H9 (cell line): ENCODE data around the gene LRMDA. TPM values are rescaled to one million over a fixed set of nuclear protein-coding genes. Genes with fewer than 3 reads are reported as not detected.

Experiments used
- DNase-seq: peaks from one replicate; pipeline ENCODE4 v3.0.0-alpha.2; 2017
- H2AFZ ChIP-seq: one replicate; pipeline ENCODE4 v1.6.1; 2013; ENCODE audit warnings: mild to moderate bottlenecking, low read length, control low read depth, moderate library complexity
- H2AK5ac ChIP-seq: 2 replicates; pipeline ENCODE4 v1.6.1; 2013; ENCODE audit warnings: low read length, control low read depth, mixed read lengths; ENCODE audit not compliant: insufficient read length
- H2BK120ac ChIP-seq: one replicate; pipeline ENCODE4 v1.6.1; 2013; ENCODE audit warnings: low read depth, mild to moderate bottlenecking, low read length, control low read depth, inconsistent platforms; ENCODE audit not compliant: poor library complexity, severe bottlenecking
- H2BK12ac ChIP-seq: 2 replicates; pipeline ENCODE4 v1.6.1; 2013; ENCODE audit warnings: low read length, control low read depth, mixed read lengths, low read depth; ENCODE audit not compliant: insufficient read length
- H2BK15ac ChIP-seq: 2 replicates; pipeline ENCODE4 v1.6.1; 2013; ENCODE audit warnings: low read depth, low read length, control low read depth
- H2BK20ac ChIP-seq: one replicate; pipeline ENCODE4 v1.6.1; 2013; ENCODE audit warnings: low read depth, mild to moderate bottlenecking, low read length, control low read depth, inconsistent platforms; ENCODE audit not compliant: poor library complexity, severe bottlenecking
- H2BK5ac ChIP-seq: 2 replicates; pipeline ENCODE4 v1.6.1; 2013; ENCODE audit warnings: low read length, control low read depth, mixed read lengths; ENCODE audit not compliant: insufficient read length
- H3K14ac ChIP-seq: 2 replicates; pipeline ENCODE4 v1.6.1; 2013; ENCODE audit warnings: low read length, control low read depth; ENCODE audit not compliant: insufficient read depth
- H3K18ac ChIP-seq: 2 replicates; pipeline ENCODE4 v1.6.1; 2013; ENCODE audit warnings: low read depth, mild to moderate bottlenecking, mixed read lengths, low read length, control low read depth; ENCODE audit not compliant: insufficient read length
- H3K23ac ChIP-seq: 2 replicates; pipeline ENCODE4 v1.6.1; 2013; ENCODE audit warnings: low read length, control low read depth, mixed read lengths, low read depth; ENCODE audit not compliant: insufficient read length
- H3K23me2 ChIP-seq: 2 replicates; pipeline ENCODE4 v1.6.1; 2013; ENCODE audit warnings: low read depth, mild to moderate bottlenecking, mixed read lengths, low read length, control low read depth; ENCODE audit not compliant: insufficient read length, poor library complexity, severe bottlenecking
- H3K27ac ChIP-seq: 2 replicates; pipeline ENCODE4 v1.5.1; 2013; ENCODE audit warnings: low read length, control low read depth, mixed read lengths, low read depth; ENCODE audit not compliant: insufficient read length
- H3K27me3 ChIP-seq: 2 replicates; pipeline ENCODE4 v1.6.1; 2013; ENCODE audit warnings: low read length, control low read depth, inconsistent platforms; ENCODE audit not compliant: insufficient read depth
- H3K4ac ChIP-seq: 2 replicates; pipeline ENCODE4 v1.6.1; 2013; ENCODE audit warnings: low read depth, mild to moderate bottlenecking, control low read depth, inconsistent platforms, low read length, moderate library complexity
- H3K4me1 ChIP-seq: 2 replicates; pipeline ENCODE4 v1.6.1; 2013; ENCODE audit warnings: low read length, control low read depth, inconsistent platforms; ENCODE audit not compliant: insufficient read depth
- H3K4me2 ChIP-seq: 2 replicates; pipeline ENCODE4 v1.6.1; 2013; ENCODE audit warnings: low read length, control low read depth, mixed read lengths; ENCODE audit not compliant: insufficient read length, insufficient read depth
- H3K56ac ChIP-seq: 2 replicates; pipeline ENCODE4 v1.6.1; 2013; ENCODE audit warnings: low read depth, mild to moderate bottlenecking, mixed read lengths, low read length, control low read depth; ENCODE audit not compliant: insufficient read length
- H3K79me1 ChIP-seq: 2 replicates; pipeline ENCODE4 v1.6.1; 2013; ENCODE audit warnings: low read depth, mild to moderate bottlenecking, moderate library complexity, low read length, control low read depth, inconsistent platforms; ENCODE audit not compliant: insufficient read depth, poor library complexity, severe bottlenecking
- H3K79me2 ChIP-seq: 2 replicates; pipeline ENCODE4 v1.6.1; 2013; ENCODE audit warnings: low read length, control low read depth, inconsistent platforms; ENCODE audit not compliant: insufficient read depth
- H3K9ac ChIP-seq: 2 replicates; pipeline ENCODE4 v1.6.1; 2013; ENCODE audit warnings: low read length, control low read depth, mixed read lengths; ENCODE audit not compliant: insufficient read length; ENCODE audit errors: extremely low read depth
- H3K9me3 ChIP-seq: one replicate; pipeline ENCODE4 v1.6.1; 2013; ENCODE audit warnings: low read depth, low read length, inconsistent platforms; ENCODE audit not compliant: control insufficient read depth
- H3T11ph ChIP-seq: one replicate; pipeline ENCODE4 v1.6.1; 2013; ENCODE audit warnings: mild to moderate bottlenecking, low read length, control low read depth, inconsistent platforms
- H4K20me1 ChIP-seq: one replicate; pipeline ENCODE4 v1.6.1; 2013; ENCODE audit not compliant: control insufficient read depth, insufficient read length, insufficient read depth
- H4K5ac ChIP-seq: 2 replicates; pipeline ENCODE4 v1.6.1; 2013; ENCODE audit warnings: low read depth, mild to moderate bottlenecking, mixed read lengths, low read length, control low read depth; ENCODE audit not compliant: insufficient read length
- H4K8ac ChIP-seq: replicated peaks from 2 replicates; pipeline ENCODE4 v1.6.1; 2013; ENCODE audit warnings: low read length, control low read depth, mixed read lengths, low read depth; ENCODE audit not compliant: insufficient read length
- H4K91ac ChIP-seq: 2 replicates; pipeline ENCODE4 v1.6.1; 2013; ENCODE audit warnings: low read depth, mild to moderate bottlenecking, moderate library complexity, mixed read lengths, low read length, control low read depth; ENCODE audit not compliant: insufficient read length
- H3K27ac Mint-ChIP-seq, 3 experiments: 2 replicates in 2 of 3; 3 replicates in 1 of 3; pipeline ENCODE4 v1.8.0; 2020 to 2021; ENCODE audit warnings: mixed read lengths in 3 of 3, mild to moderate bottlenecking in 1 of 3, moderate library complexity in 1 of 3
- H3K27me3 Mint-ChIP-seq: 2 replicates; pipeline ENCODE4 v1.8.0; 2021; ENCODE audit warnings: low read depth, mild to moderate bottlenecking, moderate library complexity, mixed read lengths
- H3K36me3 Mint-ChIP-seq, 3 experiments: 2 replicates in 2 of 3; 3 replicates in 1 of 3; pipeline ENCODE4 v1.8.0; 2020 to 2021; ENCODE audit warnings: low read depth in 3 of 3, mixed read lengths in 3 of 3; ENCODE audit not compliant: insufficient read depth in 1 of 3
- H3K4me1 Mint-ChIP-seq, 2 experiments: 2 replicates each; pipeline ENCODE4 v1.8.0; 2020; ENCODE audit warnings: mixed read lengths in 2 of 2
- H3K4me3 Mint-ChIP-seq, 2 experiments: 2 replicates in 1 of 2; 3 replicates in 1 of 2; pipeline ENCODE4 v1.8.0; 2020 to 2021; ENCODE audit warnings: mild to moderate bottlenecking in 2 of 2, mixed read lengths in 2 of 2, moderate library complexity in 1 of 2
- H3K9me3 Mint-ChIP-seq, 2 experiments: 2 replicates in 1 of 2; 3 replicates in 1 of 2; pipeline ENCODE4 v1.8.0; 2020; ENCODE audit warnings: mild to moderate bottlenecking in 2 of 2, mixed read lengths in 2 of 2, moderate library complexity in 1 of 2
- WGBS: extraction: QIAGEN DNeasy Blood & Tissue Kit; methylation state at CpG from one replicate; pipeline ENCODE4 v1.1.7; 2013; ENCODE audit warnings: missing lambda C conversion rate, low lambda C conversion rate, mixed read lengths; ENCODE audit not compliant: insufficient read length; ENCODE audit errors: extremely low coverage; 5-methylcytosine and 5-hydroxymethylcytosine counted together
- total RNA-seq: library from RNA; stranded (reverse); gene quantifications from 2 replicates; pipeline ENCODE4 v1.2.1, GENCODE V29; 2021
- TF ChIP-seq, protein P1 (sequence below): fragments of 200-600 bp; sonication (generic); conservative IDR thresholded peaks from 3 replicates; pipeline ENCODE4 v1.8.0; 2021; ENCODE audit warnings: antibody characterized with exemption, mild to moderate bottlenecking

Gene LRMDA
- total RNA-seq, 1 experiment from 2014 or later: 1.8 TPM

DNA sequence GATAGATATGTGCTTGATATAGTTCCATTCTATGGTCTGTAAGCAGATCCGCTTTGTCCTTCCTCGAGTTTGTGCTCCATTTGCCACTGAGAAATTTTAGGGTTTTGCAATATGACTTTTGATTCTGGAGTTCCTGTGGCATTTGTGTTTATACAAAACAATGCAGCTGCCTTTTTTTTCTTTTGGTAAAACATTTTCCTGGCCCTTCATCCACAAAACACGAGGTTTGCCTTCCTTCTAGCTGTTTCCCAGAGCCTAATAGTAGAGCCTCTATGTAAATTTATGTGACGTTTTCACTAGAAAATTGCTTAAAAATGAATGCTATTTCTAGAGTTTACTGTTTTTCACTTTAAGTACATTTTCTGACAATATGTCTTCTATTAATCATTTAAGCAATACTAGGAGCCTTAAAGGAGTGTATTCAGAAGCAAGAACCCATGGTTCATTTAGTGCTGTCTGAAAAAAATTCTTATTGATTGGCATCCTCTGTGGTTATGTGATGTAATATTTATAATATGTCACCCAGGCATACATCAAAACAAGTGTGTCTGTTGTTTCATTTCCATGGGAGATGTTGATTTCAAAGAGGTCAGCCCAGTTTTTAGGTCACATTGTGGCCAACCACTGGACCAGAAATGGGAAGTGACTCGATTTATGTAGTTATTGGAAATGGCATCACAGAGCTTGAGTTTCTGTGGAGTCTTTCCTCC is 618.3 kb downstream of the LRMDA start:
- H3K9me3 ChIP-seq: no peaks in the 10 kb centered on the region
- H3K9me3 Mint-ChIP-seq: peaks cover 0 to 3% of the 10 kb centered on the region in 2 experiments; a peak in 2 of 5 replicates
- no peak overlapping the region for H3K4me2 ChIP-seq
- no peak overlapping the region for H2BK5ac ChIP-seq
- no peaks in the 10 kb centered on the region for H3K4me1 ChIP-seq
- H3K23ac ChIP-seq: no peak overlapping the region
- H3K4me3 Mint-ChIP-seq: no peak overlapping the region
- no peak overlapping the region for H3T11ph ChIP-seq
- H3K79me2 ChIP-seq: no peaks in the 10 kb centered on the region
- H2BK12ac ChIP-seq: no peak overlapping the region
- no CpG with 5 or more reads among the region's 5 CpGs for WGBS
- H3K9ac ChIP-seq: no peak overlapping the region
- no peaks in the 10 kb centered on the region for H3K79me1 ChIP-seq
- no peak overlapping the region for H2BK120ac ChIP-seq
- H3K27me3 ChIP-seq: no peaks in the 10 kb centered on the region
- H3K14ac ChIP-seq: no peak overlapping the region
- no peak overlapping the region for H2AK5ac ChIP-seq
- H2BK20ac ChIP-seq: no peak overlapping the region
- no peak overlapping the region for H4K91ac ChIP-seq
- H2BK15ac ChIP-seq: no peak overlapping the region
- H3K23me2 ChIP-seq: no peaks in the 10 kb centered on the region
- H3K4me1 Mint-ChIP-seq: peaks cover 5 to 9% of the 10 kb centered on the region in 2 experiments
- no peak overlapping the region for H4K5ac ChIP-seq
- DNase-seq: no peak
- H3K18ac ChIP-seq: no peak overlapping the region
- no peak overlapping the region for H3K4ac ChIP-seq
- H3K27ac ChIP-seq: no peak overlapping the region
- H4K20me1 ChIP-seq: no peaks in the 10 kb centered on the region
- H3K27ac Mint-ChIP-seq: no peak overlapping the region
- H4K8ac ChIP-seq: no peak overlapping the region
- H2AFZ ChIP-seq: no peak overlapping the region
- peaks cover 50% of the 10 kb centered on the region for H3K27me3 Mint-ChIP-seq
- TF ChIP-seq, protein P1, sequence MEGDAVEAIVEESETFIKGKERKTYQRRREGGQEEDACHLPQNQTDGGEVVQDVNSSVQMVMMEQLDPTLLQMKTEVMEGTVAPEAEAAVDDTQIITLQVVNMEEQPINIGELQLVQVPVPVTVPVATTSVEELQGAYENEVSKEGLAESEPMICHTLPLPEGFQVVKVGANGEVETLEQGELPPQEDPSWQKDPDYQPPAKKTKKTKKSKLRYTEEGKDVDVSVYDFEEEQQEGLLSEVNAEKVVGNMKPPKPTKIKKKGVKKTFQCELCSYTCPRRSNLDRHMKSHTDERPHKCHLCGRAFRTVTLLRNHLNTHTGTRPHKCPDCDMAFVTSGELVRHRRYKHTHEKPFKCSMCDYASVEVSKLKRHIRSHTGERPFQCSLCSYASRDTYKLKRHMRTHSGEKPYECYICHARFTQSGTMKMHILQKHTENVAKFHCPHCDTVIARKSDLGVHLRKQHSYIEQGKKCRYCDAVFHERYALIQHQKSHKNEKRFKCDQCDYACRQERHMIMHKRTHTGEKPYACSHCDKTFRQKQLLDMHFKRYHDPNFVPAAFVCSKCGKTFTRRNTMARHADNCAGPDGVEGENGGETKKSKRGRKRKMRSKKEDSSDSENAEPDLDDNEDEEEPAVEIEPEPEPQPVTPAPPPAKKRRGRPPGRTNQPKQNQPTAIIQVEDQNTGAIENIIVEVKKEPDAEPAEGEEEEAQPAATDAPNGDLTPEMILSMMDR: no peak
- peaks cover 0 to 5% (median 3%) of the 10 kb centered on the region in 3 experiments; a peak in 2 of 7 replicates for H3K36me3 Mint-ChIP-seq
- H3K56ac ChIP-seq: no peak overlapping the region
